Neural progenitor cell (in vitro differentiated cells): Measurements from ENCODE around the gene ARHGAP21.

Source experiments
- CTCF ChIP-seq: fragments of 200-600 bp; sonication (generic); IDR thresholded peaks from 2 replicates; pipeline ENCODE4 v1.5.1; 2017; ENCODE audit warnings: antibody characterized with exemption, mild to moderate bottlenecking
- EZH2 ChIP-seq: fragments of 200-600 bp; sonication (generic); IDR thresholded peaks from 2 replicates; pipeline ENCODE4 v1.6.1; 2017; ENCODE audit warnings: antibody characterized with exemption, mild to moderate bottlenecking, moderate library complexity
- EZH2phosphoT487 ChIP-seq: fragments of 200-600 bp; sonication (generic); IDR thresholded peaks from 2 replicates; pipeline ENCODE4 v1.6.1; 2017; ENCODE audit warnings: antibody characterized with exemption

GRCh38 chr10:24541239-24541753 lies 182.4 kb downstream of the ARHGAP21 start:
- TF ChIP-seq CTCF, result no peak
- no peak for TF ChIP-seq EZH2
- no peak for TF ChIP-seq EZH2phosphoT487
